H1 (cell line): ENCODE data around the gene MAP4K4. TPM values are rescaled to one million over a fixed set of nuclear protein-coding genes. Genes with fewer than 3 reads are reported as not detected.

ENCODE experiments used
- CEBPB ChIP-seq: IDR thresholded peaks from 2 replicates; pipeline ENCODE4 v1.6.1; 2012; ENCODE audit warnings: low read depth, low read length
- EP300 ChIP-seq, 2 experiments: IDR thresholded peaks; 1 replicate in 1 of 2; 2 replicates in 1 of 2; pipeline ENCODE4 v1.6.1; 2011 to 2012; ENCODE audit warnings: low read depth in 2 of 2, low read length in 2 of 2, mild to moderate bottlenecking in 2 of 2, borderline replicate concordance in 1 of 2, inconsistent platforms in 1 of 2, moderate library complexity in 1 of 2
- JUND ChIP-seq: IDR thresholded peaks from 2 replicates; pipeline ENCODE4 v1.6.1; 2011; ENCODE audit warnings: mild to moderate bottlenecking, improper control_type of control experiment, low read length
- KDM5A ChIP-seq: fragments of 200-600 bp; IDR thresholded peaks from 2 replicates; pipeline ENCODE4 v1.7.1; 2012; ENCODE audit warnings: mild to moderate bottlenecking, low read length, inconsistent platforms, mixed read lengths
- POLR2AphosphoS5 ChIP-seq: IDR thresholded peaks from 2 replicates; pipeline ENCODE4 v1.6.1; 2011; ENCODE audit warnings: low read depth, low read length
- SAP30 ChIP-seq: fragments of 300-600 bp; sonication (generic); IDR thresholded peaks from 2 replicates; pipeline ENCODE4 v1.7.1; 2012; ENCODE audit warnings: low read length, moderate library complexity, mild to moderate bottlenecking, inconsistent platforms; ENCODE audit not compliant: insufficient read depth, insufficient replicate concordance
- polyA plus RNA-seq, 7 experiments: library from polyadenylated mRNA; depleted of rRNA in 3 of 7; stranded (reverse) in 5 of 7; unstranded in 2 of 7; fragments of >200 nt in 5 of 7; fragments of 200-250 nt in 2 of 7; gene quantifications; 1 replicate in 5 of 7; 2 replicates in 1 of 7; 4 replicates in 1 of 7; pipeline versions ENCODE4 v1.2.1 to v1.2.3, GENCODE V29; 2011 to 2013; ENCODE audit warnings: missing spikeins in 2 of 7, mixed read lengths in 2 of 7
- total RNA-seq: library from RNA; stranded (reverse); fragmentation: NEBNext Ultra II Directional; extraction: Animal tissue kit (Norgen Biotek cat#: 25700); gene quantifications from 2 replicates; pipeline ENCODE4 v1.2.1, GENCODE V29; 2021
- TF ChIP-seq, protein P1 (sequence below): fragments of 300-600 bp; sonication (generic); IDR thresholded peaks from 2 replicates; pipeline ENCODE4 v1.7.1; 2012; ENCODE audit warnings: low read length, moderate library complexity, mild to moderate bottlenecking, inconsistent platforms; ENCODE audit not compliant: insufficient replicate concordance
- TF ChIP-seq, protein P2 (sequence below): IDR thresholded peaks from 2 replicates; pipeline ENCODE4 v1.6.1; 2012; ENCODE audit warnings: inconsistent platforms
- TF ChIP-seq, protein P3 (sequence below): IDR thresholded peaks from 2 replicates; pipeline ENCODE4 v1.6.1; 2011; ENCODE audit warnings: low read length, improper control_type of control experiment

The MAP4K4 gene
- total and polyA plus RNA-seq, 2 of the 8 experiments (the other 6 are each of a cell fraction or from before 2014, with no cell fraction given), result 53.2 to 138 TPM

DNA sequence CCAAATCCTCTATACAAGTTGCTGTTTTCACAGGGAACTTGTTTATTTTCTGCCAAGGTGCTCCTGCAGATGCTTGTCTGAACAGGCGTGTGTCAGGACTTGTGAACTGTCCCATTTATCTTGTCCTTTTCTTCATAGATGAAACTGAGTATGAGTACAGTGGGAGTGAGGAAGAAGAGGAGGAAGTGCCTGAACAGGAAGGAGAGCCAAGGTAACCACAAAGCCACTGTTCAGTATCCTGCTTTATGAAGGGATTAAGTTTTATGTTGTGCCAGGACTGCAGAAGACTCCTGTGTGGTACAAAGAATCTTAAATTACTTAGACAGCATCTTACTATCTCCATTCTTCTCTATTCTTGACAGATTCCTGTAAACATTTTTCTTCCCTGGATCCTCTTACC is 145.0 kb downstream of the MAP4K4 start (continued):
- TF ChIP-seq, protein P1, sequence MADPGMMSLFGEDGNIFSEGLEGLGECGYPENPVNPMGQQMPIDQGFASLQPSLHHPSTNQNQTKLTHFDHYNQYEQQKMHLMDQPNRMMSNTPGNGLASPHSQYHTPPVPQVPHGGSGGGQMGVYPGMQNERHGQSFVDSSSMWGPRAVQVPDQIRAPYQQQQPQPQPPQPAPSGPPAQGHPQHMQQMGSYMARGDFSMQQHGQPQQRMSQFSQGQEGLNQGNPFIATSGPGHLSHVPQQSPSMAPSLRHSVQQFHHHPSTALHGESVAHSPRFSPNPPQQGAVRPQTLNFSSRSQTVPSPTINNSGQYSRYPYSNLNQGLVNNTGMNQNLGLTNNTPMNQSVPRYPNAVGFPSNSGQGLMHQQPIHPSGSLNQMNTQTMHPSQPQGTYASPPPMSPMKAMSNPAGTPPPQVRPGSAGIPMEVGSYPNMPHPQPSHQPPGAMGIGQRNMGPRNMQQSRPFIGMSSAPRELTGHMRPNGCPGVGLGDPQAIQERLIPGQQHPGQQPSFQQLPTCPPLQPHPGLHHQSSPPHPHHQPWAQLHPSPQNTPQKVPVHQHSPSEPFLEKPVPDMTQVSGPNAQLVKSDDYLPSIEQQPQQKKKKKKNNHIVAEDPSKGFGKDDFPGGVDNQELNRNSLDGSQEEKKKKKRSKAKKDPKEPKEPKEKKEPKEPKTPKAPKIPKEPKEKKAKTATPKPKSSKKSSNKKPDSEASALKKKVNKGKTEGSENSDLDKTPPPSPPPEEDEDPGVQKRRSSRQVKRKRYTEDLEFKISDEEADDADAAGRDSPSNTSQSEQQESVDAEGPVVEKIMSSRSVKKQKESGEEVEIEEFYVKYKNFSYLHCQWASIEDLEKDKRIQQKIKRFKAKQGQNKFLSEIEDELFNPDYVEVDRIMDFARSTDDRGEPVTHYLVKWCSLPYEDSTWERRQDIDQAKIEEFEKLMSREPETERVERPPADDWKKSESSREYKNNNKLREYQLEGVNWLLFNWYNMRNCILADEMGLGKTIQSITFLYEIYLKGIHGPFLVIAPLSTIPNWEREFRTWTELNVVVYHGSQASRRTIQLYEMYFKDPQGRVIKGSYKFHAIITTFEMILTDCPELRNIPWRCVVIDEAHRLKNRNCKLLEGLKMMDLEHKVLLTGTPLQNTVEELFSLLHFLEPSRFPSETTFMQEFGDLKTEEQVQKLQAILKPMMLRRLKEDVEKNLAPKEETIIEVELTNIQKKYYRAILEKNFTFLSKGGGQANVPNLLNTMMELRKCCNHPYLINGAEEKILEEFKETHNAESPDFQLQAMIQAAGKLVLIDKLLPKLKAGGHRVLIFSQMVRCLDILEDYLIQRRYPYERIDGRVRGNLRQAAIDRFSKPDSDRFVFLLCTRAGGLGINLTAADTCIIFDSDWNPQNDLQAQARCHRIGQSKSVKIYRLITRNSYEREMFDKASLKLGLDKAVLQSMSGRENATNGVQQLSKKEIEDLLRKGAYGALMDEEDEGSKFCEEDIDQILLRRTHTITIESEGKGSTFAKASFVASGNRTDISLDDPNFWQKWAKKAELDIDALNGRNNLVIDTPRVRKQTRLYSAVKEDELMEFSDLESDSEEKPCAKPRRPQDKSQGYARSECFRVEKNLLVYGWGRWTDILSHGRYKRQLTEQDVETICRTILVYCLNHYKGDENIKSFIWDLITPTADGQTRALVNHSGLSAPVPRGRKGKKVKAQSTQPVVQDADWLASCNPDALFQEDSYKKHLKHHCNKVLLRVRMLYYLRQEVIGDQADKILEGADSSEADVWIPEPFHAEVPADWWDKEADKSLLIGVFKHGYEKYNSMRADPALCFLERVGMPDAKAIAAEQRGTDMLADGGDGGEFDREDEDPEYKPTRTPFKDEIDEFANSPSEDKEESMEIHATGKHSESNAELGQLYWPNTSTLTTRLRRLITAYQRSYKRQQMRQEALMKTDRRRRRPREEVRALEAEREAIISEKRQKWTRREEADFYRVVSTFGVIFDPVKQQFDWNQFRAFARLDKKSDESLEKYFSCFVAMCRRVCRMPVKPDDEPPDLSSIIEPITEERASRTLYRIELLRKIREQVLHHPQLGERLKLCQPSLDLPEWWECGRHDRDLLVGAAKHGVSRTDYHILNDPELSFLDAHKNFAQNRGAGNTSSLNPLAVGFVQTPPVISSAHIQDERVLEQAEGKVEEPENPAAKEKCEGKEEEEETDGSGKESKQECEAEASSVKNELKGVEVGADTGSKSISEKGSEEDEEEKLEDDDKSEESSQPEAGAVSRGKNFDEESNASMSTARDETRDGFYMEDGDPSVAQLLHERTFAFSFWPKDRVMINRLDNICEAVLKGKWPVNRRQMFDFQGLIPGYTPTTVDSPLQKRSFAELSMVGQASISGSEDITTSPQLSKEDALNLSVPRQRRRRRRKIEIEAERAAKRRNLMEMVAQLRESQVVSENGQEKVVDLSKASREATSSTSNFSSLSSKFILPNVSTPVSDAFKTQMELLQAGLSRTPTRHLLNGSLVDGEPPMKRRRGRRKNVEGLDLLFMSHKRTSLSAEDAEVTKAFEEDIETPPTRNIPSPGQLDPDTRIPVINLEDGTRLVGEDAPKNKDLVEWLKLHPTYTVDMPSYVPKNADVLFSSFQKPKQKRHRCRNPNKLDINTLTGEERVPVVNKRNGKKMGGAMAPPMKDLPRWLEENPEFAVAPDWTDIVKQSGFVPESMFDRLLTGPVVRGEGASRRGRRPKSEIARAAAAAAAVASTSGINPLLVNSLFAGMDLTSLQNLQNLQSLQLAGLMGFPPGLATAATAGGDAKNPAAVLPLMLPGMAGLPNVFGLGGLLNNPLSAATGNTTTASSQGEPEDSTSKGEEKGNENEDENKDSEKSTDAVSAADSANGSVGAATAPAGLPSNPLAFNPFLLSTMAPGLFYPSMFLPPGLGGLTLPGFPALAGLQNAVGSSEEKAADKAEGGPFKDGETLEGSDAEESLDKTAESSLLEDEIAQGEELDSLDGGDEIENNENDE, result no peak
- no peak for TF ChIP-seq EP300 (IDR thresholded peaks at IDR 0.05; ENCODE audit: borderline replicate concordance in 1 of 2, low read depth in 2 of 2, low read length in 2 of 2)
- TF ChIP-seq POLR2AphosphoS5, result no peak
- TF ChIP-seq SAP30, result no peak
- TF ChIP-seq, protein P2, sequence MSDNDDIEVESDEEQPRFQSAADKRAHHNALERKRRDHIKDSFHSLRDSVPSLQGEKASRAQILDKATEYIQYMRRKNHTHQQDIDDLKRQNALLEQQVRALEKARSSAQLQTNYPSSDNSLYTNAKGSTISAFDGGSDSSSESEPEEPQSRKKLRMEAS, result no peak
- no peak for TF ChIP-seq KDM5A
- TF ChIP-seq JUND, result no peak
- TF ChIP-seq CEBPB, result no peak
- TF ChIP-seq, protein P3, sequence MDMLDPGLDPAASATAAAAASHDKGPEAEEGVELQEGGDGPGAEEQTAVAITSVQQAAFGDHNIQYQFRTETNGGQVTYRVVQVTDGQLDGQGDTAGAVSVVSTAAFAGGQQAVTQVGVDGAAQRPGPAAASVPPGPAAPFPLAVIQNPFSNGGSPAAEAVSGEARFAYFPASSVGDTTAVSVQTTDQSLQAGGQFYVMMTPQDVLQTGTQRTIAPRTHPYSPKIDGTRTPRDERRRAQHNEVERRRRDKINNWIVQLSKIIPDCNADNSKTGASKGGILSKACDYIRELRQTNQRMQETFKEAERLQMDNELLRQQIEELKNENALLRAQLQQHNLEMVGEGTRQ, result no peak
